H1 (cell line): ENCODE results near the gene ALPL. TPM values are rescaled to one million over a fixed set of nuclear protein-coding genes. Genes with fewer than 3 reads are reported as not detected.

ENCODE experiments used
- ATF3 ChIP-seq: IDR thresholded peaks from 2 replicates; pipeline ENCODE4 v1.6.1; 2011; ENCODE audit warnings: low read depth, mild to moderate bottlenecking, low read length; ENCODE audit not compliant: insufficient read depth
- CBX5 ChIP-seq: fragments of 300-800, 300-1000 bp; sonication (generic); IDR thresholded peaks from 2 replicates; pipeline ENCODE4 v1.7.1; 2016; ENCODE audit warnings: antibody characterized with exemption, low read length, low read depth
- CEBPB ChIP-seq: IDR thresholded peaks from 2 replicates; pipeline ENCODE4 v1.6.1; 2012; ENCODE audit warnings: low read depth, low read length
- CHD1 ChIP-seq: IDR thresholded peaks from 2 replicates; pipeline ENCODE4 v1.6.1; 2012; ENCODE audit warnings: low read depth, low read length, improper control_type of control experiment
- CHD2 ChIP-seq: IDR thresholded peaks from 2 replicates; pipeline ENCODE4 v1.6.1; 2012; ENCODE audit warnings: low read length, improper control_type of control experiment
- CTCF ChIP-seq, 3 experiments: IDR thresholded peaks; 1 replicate in 2 of 3; 2 replicates in 1 of 3; pipeline versions ENCODE4 v1.5.1 to v1.6.1; 2011; ENCODE audit warnings: low read length in 3 of 3, mild to moderate bottlenecking in 3 of 3, inconsistent platforms in 2 of 3, low read depth in 1 of 3, moderate library complexity in 1 of 3; ENCODE audit not compliant: insufficient read depth in 1 of 3; ENCODE audit errors: control extremely low read depth in 1 of 3
- EP300 ChIP-seq, 2 experiments: IDR thresholded peaks; 1 replicate in 1 of 2; 2 replicates in 1 of 2; pipeline ENCODE4 v1.6.1; 2011 to 2012; ENCODE audit warnings: low read depth in 2 of 2, low read length in 2 of 2, mild to moderate bottlenecking in 2 of 2, borderline replicate concordance in 1 of 2, inconsistent platforms in 1 of 2, moderate library complexity in 1 of 2
- FOSL1 ChIP-seq: IDR thresholded peaks from 2 replicates; pipeline ENCODE4 v1.6.1; 2011; ENCODE audit warnings: mild to moderate bottlenecking, low read depth, low read length, moderate library complexity; ENCODE audit not compliant: insufficient read depth
- GABPA ChIP-seq: IDR thresholded peaks from 2 replicates; pipeline ENCODE4 v1.6.1; 2011; ENCODE audit warnings: mild to moderate bottlenecking, low read length, moderate library complexity, borderline replicate concordance; ENCODE audit not compliant: insufficient read depth
- GTF2F1 ChIP-seq: IDR thresholded peaks from 2 replicates; pipeline ENCODE4 v1.6.1; 2012; ENCODE audit warnings: low read depth, low read length, improper control_type of control experiment, borderline replicate concordance
- MAX ChIP-seq: IDR thresholded peaks from 2 replicates; pipeline ENCODE4 v1.6.1; 2012; ENCODE audit warnings: inconsistent platforms
- NRF1 ChIP-seq: IDR thresholded peaks from 2 replicates; pipeline ENCODE4 v1.6.1; 2011; ENCODE audit warnings: mild to moderate bottlenecking, low read depth, low read length, improper control_type of control experiment
- RBBP5 ChIP-seq: IDR thresholded peaks from 2 replicates; pipeline ENCODE4 v1.7.1; 2012; ENCODE audit warnings: low read depth, mild to moderate bottlenecking, inconsistent platforms, low read length, moderate library complexity, borderline replicate concordance
- RFX5 ChIP-seq: IDR thresholded peaks from 2 replicates; pipeline ENCODE4 v1.6.1; 2011; ENCODE audit warnings: low read depth, low read length, improper control_type of control experiment, borderline replicate concordance
- RNF2 ChIP-seq: fragments of 200-900, 300-1000 bp; sonication (generic); IDR thresholded peaks from 2 replicates; pipeline ENCODE4 v1.7.1; 2016; ENCODE audit warnings: borderline replicate concordance, low read depth, mild to moderate bottlenecking, antibody characterized with exemption, low read length; ENCODE audit not compliant: poor library complexity, severe bottlenecking; ENCODE audit errors: missing control alignments
- SRF ChIP-seq: IDR thresholded peaks from 2 replicates; pipeline ENCODE4 v1.6.1; 2011; ENCODE audit warnings: mild to moderate bottlenecking, low read depth, low read length, moderate library complexity
- SUZ12 ChIP-seq: fragments of 200-600 bp; sonication (generic); IDR thresholded peaks from 2 replicates; pipeline ENCODE4 v1.6.1; 2012; ENCODE audit warnings: mild to moderate bottlenecking, inconsistent platforms, low read length, moderate library complexity, mixed read lengths
- TAF1 ChIP-seq: IDR thresholded peaks from 2 replicates; pipeline ENCODE4 v1.6.1; 2011; ENCODE audit warnings: mild to moderate bottlenecking, low read depth, low read length
- TAF7 ChIP-seq: optimal IDR thresholded peaks from 2 replicates; pipeline ENCODE3; 2011; ENCODE audit warnings: low read depth, mild to moderate bottlenecking, inconsistent platforms, low read length, moderate library complexity, borderline replicate concordance
- TCF12 ChIP-seq: IDR thresholded peaks from 2 replicates; pipeline ENCODE4 v1.6.1; 2011; ENCODE audit warnings: low read depth, mild to moderate bottlenecking, low read length
- YY1 ChIP-seq: IDR thresholded peaks from 2 replicates; pipeline ENCODE4 v1.6.1; 2011; ENCODE audit warnings: low read depth, mild to moderate bottlenecking, low read length
- polyA plus RNA-seq, 7 experiments: library from polyadenylated mRNA; depleted of rRNA in 3 of 7; stranded (reverse) in 5 of 7; unstranded in 2 of 7; fragments of >200 nt in 5 of 7; fragments of 200-250 nt in 2 of 7; gene quantifications; 1 replicate in 5 of 7; 2 replicates in 1 of 7; 4 replicates in 1 of 7; pipeline versions ENCODE4 v1.2.1 to v1.2.3, GENCODE V29; 2011 to 2013; ENCODE audit warnings: missing spikeins in 2 of 7, mixed read lengths in 2 of 7
- total RNA-seq: library from RNA; stranded (reverse); fragmentation: NEBNext Ultra II Directional; extraction: Animal tissue kit (Norgen Biotek cat#: 25700); gene quantifications from 2 replicates; pipeline ENCODE4 v1.2.1, GENCODE V29; 2021

Gene ALPL
- total and polyA plus RNA-seq, 2 of the 8 experiments (the other 6 are each of a cell fraction or from before 2014, with no cell fraction given) = 175 to 362 TPM

GRCh38 chr1:21510113-21510493 is 880 bp downstream of the ALPL start (continued):
- TF ChIP-seq TAF7 (no peak), FOSL1 (no peak), SRF (no peak), MAX (no peak), GTF2F1 (no peak), TCF12 (no peak), RNF2 (no peak), CEBPB (no peak), ATF3 (no peak), YY1 (peak; percentile 57), CTCF (IDR thresholded peaks at IDR 0.05; ENCODE audit: control extremely low read depth in 1 of 3, insufficient read depth in 1 of 3, low read depth in 1 of 3, low read length in 3 of 3) (peak; percentile 10 to 33 (median 16); a peak in 3 of 4 replicates), SUZ12 (no peak), TAF1 (no peak), CHD2 (no peak), GABPA (no peak), EP300 (IDR thresholded peaks at IDR 0.05; ENCODE audit: borderline replicate concordance in 1 of 2, low read depth in 2 of 2, low read length in 2 of 2) (0 out of 3 replicates have a peak, but pooled peaks of 1 of the 2 experiments have one; percentile 26), CBX5 (no peak), NRF1 (no peak), RBBP5 (no peak), RFX5 (no peak), CHD1 (no peak)
- TF ChIP-seq, all 59 proteins: peak for 12
